SKM-1 treated with dmso at 0.1 percent for 144 hours (cell line): ENCODE data around the gene SCN5A.

Experiments used
- DNase-seq: peaks from one replicate; lab custom pipeline; 2025; ENCODE audit not compliant: unreplicated experiment; lab: John Stamatoyannopoulos, UW

Gene SCN5A

DNA sequence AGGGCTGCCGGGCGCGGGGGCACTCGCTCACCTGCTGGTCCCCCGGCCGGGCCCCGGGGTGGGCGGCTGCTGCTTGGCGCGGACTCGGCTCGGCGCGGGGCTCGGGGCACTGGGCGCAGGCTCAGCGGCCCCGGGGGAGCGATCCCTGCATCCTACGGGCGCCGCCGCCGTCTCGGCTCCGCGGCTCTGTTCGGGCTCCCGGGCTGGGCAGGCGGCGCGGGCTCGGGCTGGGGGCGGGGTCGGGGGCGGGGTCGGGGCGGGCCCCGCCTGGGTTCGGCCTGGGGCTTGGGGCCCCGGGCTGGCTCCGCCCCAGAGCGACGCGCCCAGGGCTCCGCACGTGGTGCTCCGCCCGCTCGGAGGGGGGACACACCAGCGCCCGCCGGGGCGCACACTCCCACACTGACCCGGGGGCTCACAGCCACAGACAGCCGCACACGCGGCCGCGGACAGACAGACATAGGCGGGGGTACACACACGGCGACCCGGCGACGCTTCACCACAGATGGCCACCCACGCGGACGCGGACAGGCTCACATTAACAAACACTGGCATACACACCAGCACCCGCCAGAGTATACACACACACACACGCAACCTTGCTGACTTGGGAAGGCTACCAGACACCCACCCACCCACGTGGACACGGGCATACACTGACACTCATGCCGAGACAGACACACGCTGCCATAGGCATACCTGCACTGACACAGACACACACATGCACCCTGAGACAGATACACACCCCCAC, at the start of gene SCN5A:
SCN5A (minus strand) TSS at position 188 of the 748 bp plus-strand sequence. CDS start 16,380 bp downstream, outside the sequence.
- peak; percentile 48 for DNase-seq

GRCh38 chr3:38698760-38699159, 49.3 kb upstream of the SCN5A start:
- no peak for DNase-seq

GRCh38 chr3:38698061-38698460, 48.6 kb upstream of the SCN5A start:
- no peak for DNase-seq

GRCh38 chr3:38696034-38696433, 46.5 kb upstream of the SCN5A start:
- no peak for DNase-seq

- no peak for DNase-seq
Observed at GRCh38 chr3:38690185-38690584, 40.7 kb upstream of the SCN5A start.

DNA sequence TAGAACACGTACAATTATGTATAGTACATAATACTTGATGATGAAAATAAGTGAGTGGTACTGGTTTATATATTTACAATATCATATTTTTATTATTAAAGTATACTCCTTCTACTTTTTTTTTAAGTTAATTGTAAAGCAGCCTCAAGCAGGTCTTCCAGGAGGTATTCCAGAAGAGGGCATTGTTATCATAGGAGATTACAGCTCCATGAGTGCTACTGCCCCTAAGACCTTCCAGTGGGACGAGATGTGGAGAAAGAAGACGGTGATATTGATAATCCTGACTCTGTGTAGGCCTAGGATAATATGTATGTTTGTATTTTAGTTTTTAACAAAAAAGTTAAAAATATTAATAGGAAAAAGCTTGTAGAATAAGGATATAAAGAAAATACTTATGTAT, 40.3 kb upstream of the SCN5A start:
- DNase-seq: no peak

- no peak for DNase-seq
Observed at GRCh38 chr3:38689346-38689745, 39.9 kb upstream of the SCN5A start.

DNA sequence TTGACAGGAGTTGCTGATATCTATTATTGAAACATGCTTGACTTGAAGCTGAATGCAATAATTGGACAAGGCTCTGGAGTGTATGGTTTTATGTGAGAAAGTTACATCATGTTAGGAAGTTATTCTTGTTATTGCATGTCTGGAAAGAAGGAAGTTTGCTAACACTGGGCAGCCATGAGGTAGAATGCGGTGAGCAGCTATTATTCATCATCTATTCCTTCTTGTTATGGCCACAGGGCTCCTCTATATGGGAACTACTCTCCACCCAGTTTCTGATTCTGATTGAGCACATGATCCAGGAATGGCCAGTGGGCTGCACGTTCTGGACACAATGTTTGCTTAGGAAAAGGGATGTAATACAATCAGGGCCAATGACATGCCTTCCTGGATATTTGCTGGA, 37.8 kb upstream of the SCN5A start:
- peak; percentile 78 for DNase-seq

GRCh38 chr3:38684546-38684945, 35.1 kb upstream of the SCN5A start:
- no peak for DNase-seq

- DNase-seq: no peak
Observed at GRCh38 chr3:38669668-38670067, 20.2 kb upstream of the SCN5A start.

- peak; percentile 36 for DNase-seq
Observed at GRCh38 chr3:38662544-38662943, 13.1 kb upstream of the SCN5A start.

GRCh38 chr3:38658841-38659240, 9.4 kb upstream of the SCN5A start:
- no peak for DNase-seq

DNA sequence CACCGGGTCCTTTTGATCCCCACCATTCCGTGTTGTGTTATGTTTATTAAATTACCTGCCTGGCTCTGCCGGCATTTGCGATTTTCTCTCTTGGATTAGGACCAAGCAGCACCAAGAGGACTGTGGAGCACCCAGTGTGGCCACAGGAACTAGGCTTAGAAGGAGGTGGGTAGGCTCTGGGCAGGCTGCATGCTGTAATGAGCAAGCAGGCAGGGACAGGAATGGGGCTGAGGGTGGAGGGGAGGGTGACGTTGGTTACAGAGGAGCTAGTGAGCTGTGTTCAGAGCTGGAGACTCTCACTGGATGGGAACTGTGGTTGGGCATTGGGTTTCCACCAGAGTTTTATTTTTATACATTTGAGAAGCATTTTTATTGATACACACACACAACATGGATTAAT, 7.9 kb upstream of the SCN5A start:
- no peak for DNase-seq

DNA sequence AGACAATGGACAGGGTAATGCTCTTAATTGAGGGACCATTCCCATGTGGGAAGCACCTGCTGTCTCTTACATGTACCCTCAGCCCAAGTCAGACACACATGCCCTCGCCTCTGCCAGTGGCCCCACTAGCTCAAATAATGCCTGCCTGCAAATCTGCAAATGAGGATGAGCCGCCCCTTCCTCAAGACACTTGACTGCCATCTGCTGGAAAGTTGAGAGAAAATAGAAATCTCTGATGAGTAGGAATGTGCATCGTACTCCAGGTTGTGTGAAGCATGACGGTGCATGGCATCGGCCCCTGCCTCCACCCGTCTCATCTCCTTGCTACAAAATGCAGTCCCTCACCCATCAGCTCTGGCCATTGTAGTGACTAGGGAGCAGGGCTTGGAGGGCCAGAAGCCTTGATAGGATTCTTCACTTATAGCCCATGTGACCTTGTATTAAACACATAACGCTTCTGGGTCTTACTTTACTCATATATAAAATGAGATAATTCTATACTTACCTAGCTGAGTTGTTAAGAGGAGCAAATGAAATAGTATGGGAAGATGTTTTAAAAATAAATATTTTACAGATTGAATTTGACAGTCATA, 6.3 kb upstream of the SCN5A start:
- DNase-seq: peak; percentile 65

- DNase-seq: peak; percentile 9
Observed at GRCh38 chr3:38653685-38654537, 4.4 kb upstream of the SCN5A start.

DNA sequence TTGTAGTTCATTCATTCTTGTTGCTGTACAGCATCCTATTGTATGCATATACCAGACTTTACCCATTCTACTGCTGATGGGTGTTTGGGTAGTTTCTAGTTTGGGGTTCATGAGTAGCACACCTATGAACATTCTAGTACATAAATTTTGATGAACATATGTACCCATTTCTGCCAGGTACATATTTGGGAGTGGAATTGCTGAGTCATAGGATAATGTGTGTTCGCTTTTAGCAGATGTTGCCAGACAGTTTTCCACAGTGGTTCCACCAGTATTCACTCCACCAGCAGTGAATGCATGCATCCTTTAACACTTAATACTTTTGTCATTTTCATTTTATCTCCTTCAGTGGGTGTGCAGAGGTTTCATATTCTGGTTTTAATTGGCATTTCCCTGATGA, 3.4 kb upstream of the SCN5A start:
- no peak for DNase-seq

DNA sequence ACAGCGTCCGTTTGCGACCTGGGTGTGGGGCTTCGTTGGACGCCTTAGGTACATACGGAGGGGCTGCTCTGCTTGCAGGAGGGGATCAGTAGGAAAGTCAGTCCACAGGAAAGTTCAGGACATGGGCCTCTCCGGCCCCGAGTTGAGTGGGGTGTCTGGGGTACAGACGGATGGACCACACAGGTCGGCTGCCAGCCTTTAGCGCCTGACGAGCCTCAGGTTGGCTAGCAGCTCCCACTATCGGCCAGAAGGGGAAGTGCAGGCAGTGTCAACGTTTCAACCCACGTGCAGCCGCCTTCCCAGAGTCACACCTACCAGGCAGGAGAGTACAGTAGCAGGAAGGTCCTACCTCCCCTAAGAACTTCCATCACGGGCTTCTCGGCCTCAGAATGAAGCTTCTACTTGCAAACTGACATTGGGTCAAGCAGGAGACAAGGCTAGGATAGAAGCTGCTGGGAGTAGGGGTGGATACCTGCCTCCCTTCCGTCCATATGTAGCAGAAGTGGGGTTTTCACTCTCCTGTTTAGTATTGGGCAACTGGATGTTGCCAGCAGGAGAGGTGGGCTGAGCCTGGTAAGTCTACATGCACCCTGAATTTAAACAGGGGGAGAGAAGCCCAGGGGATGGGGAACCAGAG, 1.8 kb upstream of the SCN5A start:
- peak; percentile 43 for DNase-seq

DNA sequence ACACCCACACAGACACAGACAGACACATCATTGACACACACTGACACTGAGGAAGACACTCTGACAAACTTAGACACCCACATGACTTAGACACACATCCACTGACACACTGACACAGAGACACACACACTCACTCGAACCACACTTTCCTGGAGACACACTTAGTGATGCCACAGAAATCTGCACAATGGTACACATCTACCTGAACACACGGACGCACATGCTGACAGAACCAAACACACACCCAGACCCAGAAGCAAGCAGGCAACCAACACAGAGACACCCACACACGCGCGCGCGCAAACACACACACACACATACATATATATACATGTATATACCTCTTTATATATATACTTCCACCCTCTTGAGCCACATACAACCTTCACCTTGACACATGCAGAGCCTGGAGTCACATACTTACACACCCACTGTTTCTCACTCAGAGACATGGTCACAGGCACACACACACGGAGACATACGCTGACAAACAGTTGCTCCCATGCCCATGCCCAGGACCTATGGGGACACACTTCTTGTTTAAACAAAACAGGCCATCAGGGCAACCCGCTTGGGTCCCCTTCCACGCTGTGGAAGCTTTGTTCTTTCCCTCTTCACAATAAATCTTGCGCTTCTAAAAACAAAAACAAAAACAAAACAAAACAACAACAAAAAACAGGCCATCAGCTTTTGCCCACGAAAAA, 913 bp upstream of the SCN5A start:
- no peak for DNase-seq

DNA sequence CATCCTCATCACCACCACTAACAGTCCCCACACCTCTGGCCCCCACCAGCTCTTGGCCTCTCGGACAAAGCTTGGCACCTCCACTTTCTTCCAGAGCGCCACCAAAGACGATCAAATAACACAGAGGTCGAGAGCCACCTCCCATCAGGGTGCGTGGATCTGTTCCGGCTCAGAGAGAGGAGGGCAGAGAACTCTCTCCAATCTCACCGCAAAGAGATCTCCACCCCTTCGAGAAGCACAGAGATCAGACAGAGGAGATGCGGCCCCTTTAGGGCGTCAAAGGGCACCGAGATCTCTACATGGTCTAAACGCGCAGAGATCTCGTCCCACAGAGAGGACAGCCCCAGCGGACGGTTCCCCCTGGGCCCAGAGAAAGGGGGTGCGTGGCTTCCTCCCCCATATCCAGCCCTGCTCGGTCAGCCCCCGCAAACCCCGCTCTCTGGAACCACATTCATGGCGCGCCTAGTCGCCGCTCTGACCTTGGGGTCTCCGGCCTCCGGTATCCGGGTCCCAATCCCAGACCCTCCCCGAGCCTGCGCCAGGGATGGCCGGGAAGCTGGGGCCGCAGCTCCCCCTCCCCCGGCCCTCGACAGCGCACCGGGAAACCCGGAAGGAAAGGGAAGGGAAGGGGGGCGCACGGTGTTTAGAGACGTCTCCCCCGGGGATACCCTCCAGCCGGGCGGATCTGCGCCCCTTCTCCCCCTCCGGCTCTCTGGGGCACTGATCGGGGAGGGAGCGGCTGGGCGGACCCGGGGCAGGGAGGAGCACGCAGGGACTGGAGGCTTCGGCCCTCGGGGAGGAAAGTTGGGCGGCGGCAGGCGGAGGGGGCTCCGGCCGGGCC, 608 bp downstream of the SCN5A start:
- no peak for DNase-seq
